Measurements from ENCODE around the gene NCAPD3.

GRCh38 chr11:134181707-134182106, 42.1 kb downstream of the NCAPD3 start:
- TF ChIP-seq POLR2A (IDR thresholded peaks at IDR 0.05; ENCODE audit: low read depth, low read length) (no peak), POLR2AphosphoS5 (IDR thresholded peaks at IDR 0.05; ENCODE audit: insufficient read depth, low read depth, low read length) (no peak)
- TF ChIP-seq, protein P1, sequence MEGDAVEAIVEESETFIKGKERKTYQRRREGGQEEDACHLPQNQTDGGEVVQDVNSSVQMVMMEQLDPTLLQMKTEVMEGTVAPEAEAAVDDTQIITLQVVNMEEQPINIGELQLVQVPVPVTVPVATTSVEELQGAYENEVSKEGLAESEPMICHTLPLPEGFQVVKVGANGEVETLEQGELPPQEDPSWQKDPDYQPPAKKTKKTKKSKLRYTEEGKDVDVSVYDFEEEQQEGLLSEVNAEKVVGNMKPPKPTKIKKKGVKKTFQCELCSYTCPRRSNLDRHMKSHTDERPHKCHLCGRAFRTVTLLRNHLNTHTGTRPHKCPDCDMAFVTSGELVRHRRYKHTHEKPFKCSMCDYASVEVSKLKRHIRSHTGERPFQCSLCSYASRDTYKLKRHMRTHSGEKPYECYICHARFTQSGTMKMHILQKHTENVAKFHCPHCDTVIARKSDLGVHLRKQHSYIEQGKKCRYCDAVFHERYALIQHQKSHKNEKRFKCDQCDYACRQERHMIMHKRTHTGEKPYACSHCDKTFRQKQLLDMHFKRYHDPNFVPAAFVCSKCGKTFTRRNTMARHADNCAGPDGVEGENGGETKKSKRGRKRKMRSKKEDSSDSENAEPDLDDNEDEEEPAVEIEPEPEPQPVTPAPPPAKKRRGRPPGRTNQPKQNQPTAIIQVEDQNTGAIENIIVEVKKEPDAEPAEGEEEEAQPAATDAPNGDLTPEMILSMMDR (IDR thresholded peaks at IDR 0.05; ENCODE audit: extremely low read depth in 1 of 2, insufficient read depth in 1 of 2, low read depth in 1 of 2, low read length in 2 of 2) = no peak
